MM.1S (cell line): Measurements from ENCODE around the gene PHF1.

ENCODE experiments used
- EZH2 ChIP-seq: fragments of 300-600 bp; sonication (generic); optimal IDR thresholded peaks from 2 replicates; pipeline ENCODE3; 2017; ENCODE audit warnings: low read depth, mild to moderate bottlenecking, antibody characterized with exemption, low read length, mixed read lengths
- TF ChIP-seq, protein P1 (sequence below): fragments of 300-600 bp; sonication (generic); IDR thresholded peaks from 2 replicates; pipeline ENCODE4 v1.5.1; 2016; ENCODE audit warnings: antibody characterized with exemption, low read length, mixed read lengths

- TF ChIP-seq, protein P1, sequence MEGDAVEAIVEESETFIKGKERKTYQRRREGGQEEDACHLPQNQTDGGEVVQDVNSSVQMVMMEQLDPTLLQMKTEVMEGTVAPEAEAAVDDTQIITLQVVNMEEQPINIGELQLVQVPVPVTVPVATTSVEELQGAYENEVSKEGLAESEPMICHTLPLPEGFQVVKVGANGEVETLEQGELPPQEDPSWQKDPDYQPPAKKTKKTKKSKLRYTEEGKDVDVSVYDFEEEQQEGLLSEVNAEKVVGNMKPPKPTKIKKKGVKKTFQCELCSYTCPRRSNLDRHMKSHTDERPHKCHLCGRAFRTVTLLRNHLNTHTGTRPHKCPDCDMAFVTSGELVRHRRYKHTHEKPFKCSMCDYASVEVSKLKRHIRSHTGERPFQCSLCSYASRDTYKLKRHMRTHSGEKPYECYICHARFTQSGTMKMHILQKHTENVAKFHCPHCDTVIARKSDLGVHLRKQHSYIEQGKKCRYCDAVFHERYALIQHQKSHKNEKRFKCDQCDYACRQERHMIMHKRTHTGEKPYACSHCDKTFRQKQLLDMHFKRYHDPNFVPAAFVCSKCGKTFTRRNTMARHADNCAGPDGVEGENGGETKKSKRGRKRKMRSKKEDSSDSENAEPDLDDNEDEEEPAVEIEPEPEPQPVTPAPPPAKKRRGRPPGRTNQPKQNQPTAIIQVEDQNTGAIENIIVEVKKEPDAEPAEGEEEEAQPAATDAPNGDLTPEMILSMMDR: no peak
- no peak for TF ChIP-seq EZH2
Observed at GRCh38 chr6:33372526-33373123, 38.2 kb upstream of the PHF1 start.
